RWPE1 (cell line): Measurements from ENCODE around the gene SLC47A2.

ENCODE experiments used
- CTCF ChIA-PET: fragments of 350-600 bp; sonication (Branson Sonifier 250); formaldehyde crosslinking; extraction: SDS; loops from one replicate; lab custom pipeline; 2021; lab: Yijun Ruan, JAX
- POLR2A ChIA-PET: fragments of 400-600 bp; formaldehyde crosslinking; extraction: SDS; loops from one replicate; lab custom pipeline; 2020; ENCODE audit warnings: antibody characterized with exemption; ENCODE audit not compliant: low non-redundant PET; lab: Yijun Ruan, JAX
- DNase-seq: peaks from one replicate; pipeline ENCODE4 v3.0.0; 2012; ENCODE audit warnings: low spot score
- H3K27ac ChIP-seq: fragments of 450-650 bp; 2 replicates; pipeline ENCODE4 v1.5.1; 2017
- CTCF ChIP-seq: fragments of 450-650 bp; conservative IDR thresholded peaks from 2 replicates; pipeline ENCODE4 v1.5.1; 2017; ENCODE audit warnings: low read depth, mild to moderate bottlenecking

Gene SLC47A2

DNA sequence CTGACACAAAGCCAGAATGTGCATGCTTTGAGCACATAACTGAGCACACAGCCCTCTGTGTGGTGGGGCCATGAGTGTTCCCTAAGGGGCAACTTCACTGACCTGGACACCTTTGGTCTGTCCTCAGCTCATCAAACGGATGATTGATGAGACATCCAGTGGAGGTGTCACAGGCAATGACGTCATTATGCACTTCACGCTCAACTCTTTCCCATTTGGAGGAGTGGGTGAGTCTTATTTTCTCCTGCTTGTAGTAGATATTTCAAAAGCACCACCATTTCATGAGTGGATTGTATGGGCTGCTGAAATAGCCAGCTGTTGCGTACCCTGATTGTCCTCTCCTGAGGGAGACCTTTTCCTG is 51.6 kb downstream of the SLC47A2 start:
- no peak for TF ChIP-seq CTCF
- ChIA-PET POLR2A (no interaction called here), CTCF (no interaction called here)
- no peak for DNase-seq
- peak overlapping the region; percentile 25; the same call in 1 of the 2 replicates for H3K27ac ChIP-seq

- DNase-seq = no peak
- H3K27ac ChIP-seq = peak overlapping the region; percentile 25; the same call in 1 of the 2 replicates
- CTCF ChIA-PET = no interaction called here
- no peak for TF ChIP-seq CTCF
- POLR2A ChIA-PET = no interaction called here
Observed at GRCh38 chr17:19664136-19664820, 52.1 kb downstream of the SLC47A2 start.

DNA sequence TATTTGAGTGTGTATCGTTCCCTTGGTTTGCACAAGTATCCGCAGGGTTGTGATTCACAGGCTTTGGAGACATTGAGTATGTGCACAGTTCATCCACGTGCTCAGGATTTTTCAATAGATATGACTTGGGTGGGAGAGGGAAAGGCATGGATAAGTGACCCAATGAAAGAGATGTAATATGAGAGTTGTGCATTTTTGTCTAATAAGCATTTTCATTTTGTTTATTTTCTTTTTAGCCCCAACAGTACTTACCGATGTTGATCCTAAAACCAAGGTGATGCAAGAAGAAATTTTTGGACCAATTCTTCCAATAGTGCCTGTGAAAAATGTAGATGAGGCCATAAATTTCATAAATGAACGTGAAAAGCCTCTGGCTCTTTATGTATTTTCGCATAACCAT is 53.3 kb downstream of the SLC47A2 start:
- DNase-seq = no peak
- CTCF ChIA-PET = interaction anchor here (0.5 kb wide), 1 partner anchor 104 kb away, joined by 3 read pairs; no protein-coding TSS in a partner anchor
- POLR2A ChIA-PET = no interaction called here
- H3K27ac ChIP-seq = no peak overlapping the region
- no peak for TF ChIP-seq CTCF

GRCh38 chr17:19661121-19661520 is 55.3 kb downstream of the SLC47A2 start:
- CTCF ChIA-PET = interaction anchor here (0.6 to 0.7 kb wide), 2 partner anchors 214 to 313 kb away, joined by 4 to 5 read pairs; no protein-coding TSS in a partner anchor
- no peak overlapping the region for H3K27ac ChIP-seq
- POLR2A ChIA-PET = no interaction called here

GRCh38 chr17:19660219-19660870 is 56.0 kb downstream of the SLC47A2 start:
- CTCF ChIA-PET = interaction anchor here (0.6 to 0.8 kb wide), 2 partner anchors 11 to 124 kb away, joined by 3 to 4 read pairs; no protein-coding TSS in a partner anchor
- H3K27ac ChIP-seq = no peak overlapping the region
- POLR2A ChIA-PET = no interaction called here
- TF ChIP-seq CTCF = no peak
- DNase-seq = no peak

More at GRCh38 chr17:19661121-19661520, 55.3 kb downstream of the SLC47A2 start:
- DNase-seq = no peak
- no peak for TF ChIP-seq CTCF

GRCh38 chr17:19659366-19660177 is 56.8 kb downstream of the SLC47A2 start:
- POLR2A ChIA-PET = no interaction called here
- CTCF ChIA-PET = interaction anchor here (0.6 to 0.8 kb wide), 3 partner anchors 10 to 140 kb away, joined by 3 to 4 read pairs (median 3); no protein-coding TSS in a partner anchor
- H3K27ac ChIP-seq = peak overlapping the region; percentile 34
- DNase-seq = no peak
- no peak for TF ChIP-seq CTCF
